ENCODE results near the gene OXLD1. TPM values are rescaled to one million over a fixed set of nuclear protein-coding genes. Genes with fewer than 3 reads are reported as not detected.

Gene OXLD1
- total and polyA plus RNA-seq, 10 of the 15 experiments (the other 5 are each of a cell fraction or from before 2014, with no cell fraction given): 4.6 to 89.5 (median 39.8) TPM

DNA sequence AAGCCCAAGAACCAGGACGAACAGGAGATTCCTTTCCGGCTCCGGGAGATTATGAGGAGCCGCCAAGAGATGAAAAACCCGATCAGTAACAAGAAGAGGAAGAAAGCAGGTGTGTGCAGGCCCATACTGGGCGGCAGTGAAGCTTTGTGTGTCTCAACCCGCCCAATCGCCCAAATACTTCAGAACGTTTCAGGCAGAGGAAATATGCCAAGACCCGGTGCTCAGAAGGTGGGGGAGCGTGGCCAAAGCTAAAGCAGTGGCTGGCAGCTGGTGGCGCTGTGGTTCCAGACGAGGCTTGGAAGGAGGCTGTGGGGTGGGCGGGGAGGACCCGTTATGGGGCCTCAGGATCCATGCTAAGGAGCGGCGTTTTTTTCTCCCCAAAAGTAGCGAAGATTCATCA lies 1.3 kb upstream of the OXLD1 start:
- no peaks in the 10 kb centered on the region for H3K9me3 ChIP-seq (replicated peaks; ENCODE audit: control insufficient read depth, insufficient read depth, low read length)
- H3K79me2 ChIP-seq (ENCODE audit: control insufficient read depth, insufficient read depth, low read length): peaks cover 33% of the 10 kb centered on the region
- TSS peak; percentile 65 for BruUV-seq (replicated peaks)
- in situ Hi-C loops (cut with MboI) (no loop called here), intact Hi-C loops (cut with micrococcal nuclease; ENCODE audit: unreplicated experiment) (loop anchor here (2.0 kb wide), 1 partner anchor 31 kb away; the partner anchor contains the start of genes NPLOC4 and TSPAN10)
- DNase-seq (ENCODE audit: low read depth, low spot score) (no peak), ATAC-seq (no peak), FAIRE-seq (no peak)
- RAD21 ChIA-PET (ENCODE audit: unreplicated experiment): interaction anchor here (2.2 kb wide), 1 partner anchor 34 kb away, joined by 5 read pairs; no protein-coding TSS in a partner anchor
- no peaks in the 10 kb centered on the region for H3K27me3 ChIP-seq (replicated peaks in 1 of 2; ENCODE audit: control insufficient read depth in 2 of 2, insufficient read depth in 2 of 2, low read length in 1 of 2)
- TF ChIP-seq, protein P1, sequence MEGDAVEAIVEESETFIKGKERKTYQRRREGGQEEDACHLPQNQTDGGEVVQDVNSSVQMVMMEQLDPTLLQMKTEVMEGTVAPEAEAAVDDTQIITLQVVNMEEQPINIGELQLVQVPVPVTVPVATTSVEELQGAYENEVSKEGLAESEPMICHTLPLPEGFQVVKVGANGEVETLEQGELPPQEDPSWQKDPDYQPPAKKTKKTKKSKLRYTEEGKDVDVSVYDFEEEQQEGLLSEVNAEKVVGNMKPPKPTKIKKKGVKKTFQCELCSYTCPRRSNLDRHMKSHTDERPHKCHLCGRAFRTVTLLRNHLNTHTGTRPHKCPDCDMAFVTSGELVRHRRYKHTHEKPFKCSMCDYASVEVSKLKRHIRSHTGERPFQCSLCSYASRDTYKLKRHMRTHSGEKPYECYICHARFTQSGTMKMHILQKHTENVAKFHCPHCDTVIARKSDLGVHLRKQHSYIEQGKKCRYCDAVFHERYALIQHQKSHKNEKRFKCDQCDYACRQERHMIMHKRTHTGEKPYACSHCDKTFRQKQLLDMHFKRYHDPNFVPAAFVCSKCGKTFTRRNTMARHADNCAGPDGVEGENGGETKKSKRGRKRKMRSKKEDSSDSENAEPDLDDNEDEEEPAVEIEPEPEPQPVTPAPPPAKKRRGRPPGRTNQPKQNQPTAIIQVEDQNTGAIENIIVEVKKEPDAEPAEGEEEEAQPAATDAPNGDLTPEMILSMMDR (IDR thresholded peaks at IDR 0.05 in 2 of 3, conservative IDR thresholded peaks at IDR 0.05 in 1 of 3; ENCODE audit: control insufficient read depth in 2 of 3, extremely low read depth in 1 of 3, insufficient read depth in 1 of 3, low read depth in 3 of 3, low read length in 3 of 3): 0 out of 6 replicates have a peak, but pooled peaks of 1 of the 3 experiments have one; percentile 22
- TF ChIP-seq, protein P2, sequence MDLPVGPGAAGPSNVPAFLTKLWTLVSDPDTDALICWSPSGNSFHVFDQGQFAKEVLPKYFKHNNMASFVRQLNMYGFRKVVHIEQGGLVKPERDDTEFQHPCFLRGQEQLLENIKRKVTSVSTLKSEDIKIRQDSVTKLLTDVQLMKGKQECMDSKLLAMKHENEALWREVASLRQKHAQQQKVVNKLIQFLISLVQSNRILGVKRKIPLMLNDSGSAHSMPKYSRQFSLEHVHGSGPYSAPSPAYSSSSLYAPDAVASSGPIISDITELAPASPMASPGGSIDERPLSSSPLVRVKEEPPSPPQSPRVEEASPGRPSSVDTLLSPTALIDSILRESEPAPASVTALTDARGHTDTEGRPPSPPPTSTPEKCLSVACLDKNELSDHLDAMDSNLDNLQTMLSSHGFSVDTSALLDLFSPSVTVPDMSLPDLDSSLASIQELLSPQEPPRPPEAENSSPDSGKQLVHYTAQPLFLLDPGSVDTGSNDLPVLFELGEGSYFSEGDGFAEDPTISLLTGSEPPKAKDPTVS (IDR thresholded peaks at IDR 0.05; ENCODE audit: low read depth, low read length): no peak
- TF ChIP-seq MEF2B (IDR thresholded peaks at IDR 0.05; ENCODE audit: partially characterized antibody, poor library complexity, severe bottlenecking) (no peak), ZNF24 (IDR thresholded peaks at IDR 0.05) (no peak), WRNIP1 (IDR thresholded peaks at IDR 0.05; ENCODE audit: borderline replicate concordance, low read depth, low read length) (no peak)
- TF ChIP-seq, protein P3, sequence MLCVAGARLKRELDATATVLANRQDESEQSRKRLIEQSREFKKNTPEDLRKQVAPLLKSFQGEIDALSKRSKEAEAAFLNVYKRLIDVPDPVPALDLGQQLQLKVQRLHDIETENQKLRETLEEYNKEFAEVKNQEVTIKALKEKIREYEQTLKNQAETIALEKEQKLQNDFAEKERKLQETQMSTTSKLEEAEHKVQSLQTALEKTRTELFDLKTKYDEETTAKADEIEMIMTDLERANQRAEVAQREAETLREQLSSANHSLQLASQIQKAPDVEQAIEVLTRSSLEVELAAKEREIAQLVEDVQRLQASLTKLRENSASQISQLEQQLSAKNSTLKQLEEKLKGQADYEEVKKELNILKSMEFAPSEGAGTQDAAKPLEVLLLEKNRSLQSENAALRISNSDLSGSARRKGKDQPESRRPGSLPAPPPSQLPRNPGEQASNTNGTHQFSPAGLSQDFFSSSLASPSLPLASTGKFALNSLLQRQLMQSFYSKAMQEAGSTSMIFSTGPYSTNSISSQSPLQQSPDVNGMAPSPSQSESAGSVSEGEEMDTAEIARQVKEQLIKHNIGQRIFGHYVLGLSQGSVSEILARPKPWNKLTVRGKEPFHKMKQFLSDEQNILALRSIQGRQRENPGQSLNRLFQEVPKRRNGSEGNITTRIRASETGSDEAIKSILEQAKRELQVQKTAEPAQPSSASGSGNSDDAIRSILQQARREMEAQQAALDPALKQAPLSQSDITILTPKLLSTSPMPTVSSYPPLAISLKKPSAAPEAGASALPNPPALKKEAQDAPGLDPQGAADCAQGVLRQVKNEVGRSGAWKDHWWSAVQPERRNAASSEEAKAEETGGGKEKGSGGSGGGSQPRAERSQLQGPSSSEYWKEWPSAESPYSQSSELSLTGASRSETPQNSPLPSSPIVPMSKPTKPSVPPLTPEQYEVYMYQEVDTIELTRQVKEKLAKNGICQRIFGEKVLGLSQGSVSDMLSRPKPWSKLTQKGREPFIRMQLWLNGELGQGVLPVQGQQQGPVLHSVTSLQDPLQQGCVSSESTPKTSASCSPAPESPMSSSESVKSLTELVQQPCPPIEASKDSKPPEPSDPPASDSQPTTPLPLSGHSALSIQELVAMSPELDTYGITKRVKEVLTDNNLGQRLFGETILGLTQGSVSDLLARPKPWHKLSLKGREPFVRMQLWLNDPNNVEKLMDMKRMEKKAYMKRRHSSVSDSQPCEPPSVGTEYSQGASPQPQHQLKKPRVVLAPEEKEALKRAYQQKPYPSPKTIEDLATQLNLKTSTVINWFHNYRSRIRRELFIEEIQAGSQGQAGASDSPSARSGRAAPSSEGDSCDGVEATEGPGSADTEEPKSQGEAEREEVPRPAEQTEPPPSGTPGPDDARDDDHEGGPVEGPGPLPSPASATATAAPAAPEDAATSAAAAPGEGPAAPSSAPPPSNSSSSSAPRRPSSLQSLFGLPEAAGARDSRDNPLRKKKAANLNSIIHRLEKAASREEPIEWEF (IDR thresholded peaks at IDR 0.05; ENCODE audit: insufficient replicate concordance, low read depth, low read length): no peak
- no peak overlapping the region for H3K27ac ChIP-seq (ENCODE audit: control insufficient read depth, insufficient read depth)
- CTCF ChIA-PET: interaction anchor here (0.6 to 1.7 kb wide), 2 partner anchors 17 to 370 kb away, joined by 3 to 4 read pairs; partner anchors contain the start of gene DCXR
- no peak overlapping the region for H3K9ac ChIP-seq (ENCODE audit: control insufficient read depth, insufficient read depth, low read length)
- H3K36me3 ChIP-seq (ENCODE audit: control insufficient read depth in 2 of 2, insufficient read depth in 2 of 2, low read length in 1 of 2): peaks cover 11 to 15% of the 10 kb centered on the region in 2 experiments
- H3K4me3 ChIP-seq: peak overlapping the region; percentile 76
- H2AFZ ChIP-seq (ENCODE audit: control insufficient read depth, low read depth, low read length): no peak overlapping the region
- POLR2A ChIA-PET: interaction anchor here (0.6 to 0.7 kb wide), 4 partner anchors 16 to 431 kb away, joined by 3 to 12 read pairs (median 4); partner anchors contain the start of genes ARL16, NPLOC4 and TSPAN10
- no peaks in the 10 kb centered on the region for H4K20me1 ChIP-seq (ENCODE audit: control insufficient read depth, insufficient read depth)
- SMC1A ChIA-PET (ENCODE audit: uncharacterized antibody, unreplicated experiment): no interaction called here
- WGBS (ENCODE audit: insufficient coverage, insufficient replicate concordance, low lambda C conversion rate, missing lambda C conversion rate): 82% methylated on average over 18 of the region's 18 CpGs
- H3K4me2 ChIP-seq (ENCODE audit: control insufficient read depth, insufficient read depth): peak overlapping the region; percentile 17
- H3K4me1 ChIP-seq (ENCODE audit: control insufficient read depth, insufficient read depth, low read length): peaks cover 15% of the 10 kb centered on the region

All from GM12878 (cell line).